GM23338 (cell line): ENCODE measurements around the gene SLC38A8. TPM values are rescaled to one million over a fixed set of nuclear protein-coding genes. Genes with fewer than 3 reads are reported as not detected.

Experiments
- EZH2phosphoT487 ChIP-seq: fragments of 200-600 bp; sonication (generic); IDR thresholded peaks from one replicate; pipeline ENCODE4 v1.8.1; 2018; ENCODE audit warnings: antibody characterized with exemption; ENCODE audit not compliant: unreplicated experiment
- polyA plus RNA-seq: library from polyadenylated mRNA; unstranded; fragments of >200 nt; fragmentation: Nextera tagmentation; extraction: Ambion mirVana; gene quantifications from 2 replicates; pipeline ENCODE4 v1.2.1, GENCODE V29; 2016
- total RNA-seq: library from RNA; depleted of rRNA; stranded (reverse); fragments of >200 nt; shearing (Covaris generic); gene quantifications from 2 replicates; pipeline ENCODE4 v1.2.3, GENCODE V29; 2014
- TF ChIP-seq, protein P1 (sequence below): fragments of 250-450 bp; sonication (Bioruptor Pico); IDR thresholded peaks from 2 replicates; pipeline ENCODE4 v1.5.0; 2020; ENCODE audit warnings: mild to moderate bottlenecking, moderate library complexity
- TF ChIP-seq, protein P2 (sequence below), 2 experiments: fragments of 200-600 bp in 1 of 2; sonication (generic) in 1 of 2; conservative IDR thresholded peaks; 2 replicates each; pipeline versions ENCODE4 v1.5.1 to v1.6.1; 2016 to 2017; ENCODE audit warnings: antibody characterized with exemption in 2 of 2, low read depth in 2 of 2, mild to moderate bottlenecking in 2 of 2, moderate library complexity in 1 of 2
- TF ChIP-seq, protein P3 (sequence below): IDR thresholded peaks from 2 replicates; pipeline ENCODE4 v1.6.1; 2016; ENCODE audit warnings: antibody characterized with exemption
- TF ChIP-seq, protein P4 (sequence below): IDR thresholded peaks from one replicate; pipeline ENCODE4 v1.6.1; 2018; ENCODE audit warnings: antibody characterized with exemption; ENCODE audit not compliant: unreplicated experiment

Gene SLC38A8
- total and polyA plus RNA-seq, 2 experiments from 2014 or later: not detected

DNA sequence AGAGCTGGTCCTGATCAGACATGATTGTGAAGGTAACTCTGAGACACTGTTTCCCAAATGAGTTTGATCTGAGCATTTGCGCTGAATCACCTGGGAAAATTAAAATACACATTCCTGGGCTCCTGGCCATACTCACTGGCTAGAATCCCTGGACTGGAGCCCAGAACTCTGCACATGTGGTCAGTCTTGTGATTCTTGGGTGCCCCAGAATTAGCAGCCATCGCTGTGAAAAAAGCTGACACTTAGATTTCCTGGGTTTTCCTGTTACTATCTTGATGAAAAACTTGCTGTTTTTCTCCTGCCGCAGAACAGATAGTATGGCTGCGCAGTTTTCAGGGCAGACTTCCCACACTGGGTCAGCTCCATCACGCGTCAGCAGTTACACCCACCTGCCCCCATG, 50.0 kb downstream of the SLC38A8 start (continued):
- TF ChIP-seq, protein P1, sequence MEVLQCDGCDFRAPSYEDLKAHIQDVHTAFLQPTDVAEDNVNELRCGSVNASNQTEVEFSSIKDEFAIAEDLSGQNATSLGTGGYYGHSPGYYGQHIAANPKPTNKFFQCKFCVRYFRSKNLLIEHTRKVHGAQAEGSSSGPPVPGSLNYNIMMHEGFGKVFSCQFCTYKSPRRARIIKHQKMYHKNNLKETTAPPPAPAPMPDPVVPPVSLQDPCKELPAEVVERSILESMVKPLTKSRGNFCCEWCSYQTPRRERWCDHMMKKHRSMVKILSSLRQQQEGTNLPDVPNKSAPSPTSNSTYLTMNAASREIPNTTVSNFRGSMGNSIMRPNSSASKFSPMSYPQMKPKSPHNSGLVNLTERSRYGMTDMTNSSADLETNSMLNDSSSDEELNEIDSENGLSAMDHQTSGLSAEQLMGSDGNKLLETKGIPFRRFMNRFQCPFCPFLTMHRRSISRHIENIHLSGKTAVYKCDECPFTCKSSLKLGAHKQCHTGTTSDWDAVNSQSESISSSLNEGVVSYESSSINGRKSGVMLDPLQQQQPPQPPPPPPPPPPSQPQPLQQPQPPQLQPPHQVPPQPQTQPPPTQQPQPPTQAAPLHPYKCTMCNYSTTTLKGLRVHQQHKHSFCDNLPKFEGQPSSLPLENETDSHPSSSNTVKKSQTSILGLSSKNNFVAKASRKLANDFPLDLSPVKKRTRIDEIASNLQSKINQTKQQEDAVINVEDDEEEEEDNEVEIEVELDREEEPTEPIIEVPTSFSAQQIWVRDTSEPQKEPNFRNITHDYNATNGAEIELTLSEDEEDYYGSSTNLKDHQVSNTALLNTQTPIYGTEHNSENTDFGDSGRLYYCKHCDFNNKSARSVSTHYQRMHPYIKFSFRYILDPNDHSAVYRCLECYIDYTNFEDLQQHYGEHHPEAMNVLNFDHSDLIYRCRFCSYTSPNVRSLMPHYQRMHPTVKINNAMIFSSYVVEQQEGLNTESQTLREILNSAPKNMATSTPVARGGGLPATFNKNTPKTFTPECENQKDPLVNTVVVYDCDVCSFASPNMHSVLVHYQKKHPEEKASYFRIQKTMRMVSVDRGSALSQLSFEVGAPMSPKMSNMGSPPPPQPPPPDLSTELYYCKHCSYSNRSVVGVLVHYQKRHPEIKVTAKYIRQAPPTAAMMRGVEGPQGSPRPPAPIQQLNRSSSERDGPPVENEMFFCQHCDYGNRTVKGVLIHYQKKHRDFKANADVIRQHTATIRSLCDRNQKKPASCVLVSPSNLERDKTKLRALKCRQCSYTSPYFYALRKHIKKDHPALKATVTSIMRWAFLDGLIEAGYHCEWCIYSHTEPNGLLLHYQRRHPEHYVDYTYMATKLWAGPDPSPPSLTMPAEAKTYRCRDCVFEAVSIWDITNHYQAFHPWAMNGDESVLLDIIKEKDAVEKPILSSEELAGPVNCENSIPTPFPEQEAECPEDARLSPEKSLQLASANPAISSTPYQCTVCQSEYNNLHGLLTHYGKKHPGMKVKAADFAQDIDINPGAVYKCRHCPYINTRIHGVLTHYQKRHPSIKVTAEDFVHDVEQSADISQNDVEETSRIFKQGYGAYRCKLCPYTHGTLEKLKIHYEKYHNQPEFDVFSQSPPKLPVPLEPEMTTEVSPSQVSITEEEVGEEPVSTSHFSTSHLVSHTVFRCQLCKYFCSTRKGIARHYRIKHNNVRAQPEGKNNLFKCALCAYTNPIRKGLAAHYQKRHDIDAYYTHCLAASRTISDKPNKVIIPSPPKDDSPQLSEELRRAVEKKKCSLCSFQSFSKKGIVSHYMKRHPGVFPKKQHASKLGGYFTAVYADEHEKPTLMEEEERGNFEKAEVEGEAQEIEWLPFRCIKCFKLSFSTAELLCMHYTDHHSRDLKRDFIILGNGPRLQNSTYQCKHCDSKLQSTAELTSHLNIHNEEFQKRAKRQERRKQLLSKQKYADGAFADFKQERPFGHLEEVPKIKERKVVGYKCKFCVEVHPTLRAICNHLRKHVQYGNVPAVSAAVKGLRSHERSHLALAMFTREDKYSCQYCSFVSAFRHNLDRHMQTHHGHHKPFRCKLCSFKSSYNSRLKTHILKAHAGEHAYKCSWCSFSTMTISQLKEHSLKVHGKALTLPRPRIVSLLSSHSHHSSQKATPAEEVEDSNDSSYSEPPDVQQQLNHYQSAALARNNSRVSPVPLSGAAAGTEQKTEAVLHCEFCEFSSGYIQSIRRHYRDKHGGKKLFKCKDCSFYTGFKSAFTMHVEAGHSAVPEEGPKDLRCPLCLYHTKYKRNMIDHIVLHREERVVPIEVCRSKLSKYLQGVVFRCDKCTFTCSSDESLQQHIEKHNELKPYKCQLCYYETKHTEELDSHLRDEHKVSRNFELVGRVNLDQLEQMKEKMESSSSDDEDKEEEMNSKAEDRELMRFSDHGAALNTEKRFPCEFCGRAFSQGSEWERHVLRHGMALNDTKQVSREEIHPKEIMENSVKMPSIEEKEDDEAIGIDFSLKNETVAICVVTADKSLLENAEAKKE (CRISPR knock-in tag): no peak
- TF ChIP-seq, protein P2, sequence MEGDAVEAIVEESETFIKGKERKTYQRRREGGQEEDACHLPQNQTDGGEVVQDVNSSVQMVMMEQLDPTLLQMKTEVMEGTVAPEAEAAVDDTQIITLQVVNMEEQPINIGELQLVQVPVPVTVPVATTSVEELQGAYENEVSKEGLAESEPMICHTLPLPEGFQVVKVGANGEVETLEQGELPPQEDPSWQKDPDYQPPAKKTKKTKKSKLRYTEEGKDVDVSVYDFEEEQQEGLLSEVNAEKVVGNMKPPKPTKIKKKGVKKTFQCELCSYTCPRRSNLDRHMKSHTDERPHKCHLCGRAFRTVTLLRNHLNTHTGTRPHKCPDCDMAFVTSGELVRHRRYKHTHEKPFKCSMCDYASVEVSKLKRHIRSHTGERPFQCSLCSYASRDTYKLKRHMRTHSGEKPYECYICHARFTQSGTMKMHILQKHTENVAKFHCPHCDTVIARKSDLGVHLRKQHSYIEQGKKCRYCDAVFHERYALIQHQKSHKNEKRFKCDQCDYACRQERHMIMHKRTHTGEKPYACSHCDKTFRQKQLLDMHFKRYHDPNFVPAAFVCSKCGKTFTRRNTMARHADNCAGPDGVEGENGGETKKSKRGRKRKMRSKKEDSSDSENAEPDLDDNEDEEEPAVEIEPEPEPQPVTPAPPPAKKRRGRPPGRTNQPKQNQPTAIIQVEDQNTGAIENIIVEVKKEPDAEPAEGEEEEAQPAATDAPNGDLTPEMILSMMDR (conservative IDR thresholded peaks at IDR 0.05; ENCODE audit: low read depth in 2 of 2): no peak
- TF ChIP-seq, protein P3, sequence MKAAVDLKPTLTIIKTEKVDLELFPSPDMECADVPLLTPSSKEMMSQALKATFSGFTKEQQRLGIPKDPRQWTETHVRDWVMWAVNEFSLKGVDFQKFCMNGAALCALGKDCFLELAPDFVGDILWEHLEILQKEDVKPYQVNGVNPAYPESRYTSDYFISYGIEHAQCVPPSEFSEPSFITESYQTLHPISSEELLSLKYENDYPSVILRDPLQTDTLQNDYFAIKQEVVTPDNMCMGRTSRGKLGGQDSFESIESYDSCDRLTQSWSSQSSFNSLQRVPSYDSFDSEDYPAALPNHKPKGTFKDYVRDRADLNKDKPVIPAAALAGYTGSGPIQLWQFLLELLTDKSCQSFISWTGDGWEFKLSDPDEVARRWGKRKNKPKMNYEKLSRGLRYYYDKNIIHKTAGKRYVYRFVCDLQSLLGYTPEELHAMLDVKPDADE: no peak
- TF ChIP-seq, protein P4, sequence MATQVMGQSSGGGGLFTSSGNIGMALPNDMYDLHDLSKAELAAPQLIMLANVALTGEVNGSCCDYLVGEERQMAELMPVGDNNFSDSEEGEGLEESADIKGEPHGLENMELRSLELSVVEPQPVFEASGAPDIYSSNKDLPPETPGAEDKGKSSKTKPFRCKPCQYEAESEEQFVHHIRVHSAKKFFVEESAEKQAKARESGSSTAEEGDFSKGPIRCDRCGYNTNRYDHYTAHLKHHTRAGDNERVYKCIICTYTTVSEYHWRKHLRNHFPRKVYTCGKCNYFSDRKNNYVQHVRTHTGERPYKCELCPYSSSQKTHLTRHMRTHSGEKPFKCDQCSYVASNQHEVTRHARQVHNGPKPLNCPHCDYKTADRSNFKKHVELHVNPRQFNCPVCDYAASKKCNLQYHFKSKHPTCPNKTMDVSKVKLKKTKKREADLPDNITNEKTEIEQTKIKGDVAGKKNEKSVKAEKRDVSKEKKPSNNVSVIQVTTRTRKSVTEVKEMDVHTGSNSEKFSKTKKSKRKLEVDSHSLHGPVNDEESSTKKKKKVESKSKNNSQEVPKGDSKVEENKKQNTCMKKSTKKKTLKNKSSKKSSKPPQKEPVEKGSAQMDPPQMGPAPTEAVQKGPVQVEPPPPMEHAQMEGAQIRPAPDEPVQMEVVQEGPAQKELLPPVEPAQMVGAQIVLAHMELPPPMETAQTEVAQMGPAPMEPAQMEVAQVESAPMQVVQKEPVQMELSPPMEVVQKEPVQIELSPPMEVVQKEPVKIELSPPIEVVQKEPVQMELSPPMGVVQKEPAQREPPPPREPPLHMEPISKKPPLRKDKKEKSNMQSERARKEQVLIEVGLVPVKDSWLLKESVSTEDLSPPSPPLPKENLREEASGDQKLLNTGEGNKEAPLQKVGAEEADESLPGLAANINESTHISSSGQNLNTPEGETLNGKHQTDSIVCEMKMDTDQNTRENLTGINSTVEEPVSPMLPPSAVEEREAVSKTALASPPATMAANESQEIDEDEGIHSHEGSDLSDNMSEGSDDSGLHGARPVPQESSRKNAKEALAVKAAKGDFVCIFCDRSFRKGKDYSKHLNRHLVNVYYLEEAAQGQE: no peak
- TF ChIP-seq EZH2phosphoT487: no peak
